Measurements from ENCODE around the gene PCDHB1. TPM values are rescaled to one million over a fixed set of nuclear protein-coding genes. Genes with fewer than 3 reads are reported as not detected.
"Not testable (repeated sequence)": the region's sequence is repeated elsewhere in the genome, so short reads cannot be mapped to it uniquely, and the experiment has no call there.

The PCDHB1 gene
- total and polyA plus RNA-seq, 12 donors = under 0.01 to 0.11 (median 0.04) TPM; not detected in 7

- H3K9me3 ChIP-seq (replicated peaks in 1 of 3) = peaks cover 0 to 10% (median 0%) of the 10 kb centered on the region in 3 donors
Measured at GRCh38 chr5:141095263-141095641, 44.1 kb downstream of the PCDHB1 start.

GRCh38 chr5:141096181-141096580 lies 45.0 kb downstream of the PCDHB1 start:
- intact Hi-C loops (cut with DNase I); H3K27me3 ChIP-seq; H3K4me1 ChIP-seq (replicated peaks in 1 of 2); DNase-seq; H3K36me3 ChIP-seq (replicated peaks in 1 of 2); H3K27ac ChIP-seq; H3K4me3 ChIP-seq: not testable (repeated sequence)
- peaks cover 0 to 10% (median 0%) of the 10 kb centered on the region in 3 donors for H3K9me3 ChIP-seq (replicated peaks in 1 of 3)
- WGBS, 4 donors = 26 to 27% methylated on average over 24 to 27 of the region's 46 CpGs; no CpG with 5 or more reads in 2 of the 4 donors

More at GRCh38 chr5:141095263-141095641, 44.1 kb downstream of the PCDHB1 start:
- no peaks in the 10 kb centered on the region for H3K27me3 ChIP-seq
- DNase-seq = no peak
- intact Hi-C loops (cut with DNase I) = no loop called here
- no peak overlapping the region for H3K27ac ChIP-seq
- H3K4me1 ChIP-seq (replicated peaks in 1 of 2) = no peaks in the 10 kb centered on the region
- TF ChIP-seq, protein P1, sequence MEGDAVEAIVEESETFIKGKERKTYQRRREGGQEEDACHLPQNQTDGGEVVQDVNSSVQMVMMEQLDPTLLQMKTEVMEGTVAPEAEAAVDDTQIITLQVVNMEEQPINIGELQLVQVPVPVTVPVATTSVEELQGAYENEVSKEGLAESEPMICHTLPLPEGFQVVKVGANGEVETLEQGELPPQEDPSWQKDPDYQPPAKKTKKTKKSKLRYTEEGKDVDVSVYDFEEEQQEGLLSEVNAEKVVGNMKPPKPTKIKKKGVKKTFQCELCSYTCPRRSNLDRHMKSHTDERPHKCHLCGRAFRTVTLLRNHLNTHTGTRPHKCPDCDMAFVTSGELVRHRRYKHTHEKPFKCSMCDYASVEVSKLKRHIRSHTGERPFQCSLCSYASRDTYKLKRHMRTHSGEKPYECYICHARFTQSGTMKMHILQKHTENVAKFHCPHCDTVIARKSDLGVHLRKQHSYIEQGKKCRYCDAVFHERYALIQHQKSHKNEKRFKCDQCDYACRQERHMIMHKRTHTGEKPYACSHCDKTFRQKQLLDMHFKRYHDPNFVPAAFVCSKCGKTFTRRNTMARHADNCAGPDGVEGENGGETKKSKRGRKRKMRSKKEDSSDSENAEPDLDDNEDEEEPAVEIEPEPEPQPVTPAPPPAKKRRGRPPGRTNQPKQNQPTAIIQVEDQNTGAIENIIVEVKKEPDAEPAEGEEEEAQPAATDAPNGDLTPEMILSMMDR (IDR thresholded peaks at IDR 0.05) = no peak
- no peak for TF ChIP-seq POLR2A (IDR thresholded peaks at IDR 0.05)
- no peak overlapping the region for H3K4me3 ChIP-seq
- H3K36me3 ChIP-seq (replicated peaks in 1 of 2) = no peaks in the 10 kb centered on the region
- WGBS, 4 donors = 32 to 52% (median 37%) methylated on average over 12 of the region's 12 CpGs

- H3K36me3 ChIP-seq (replicated peaks in 1 of 2); H3K9me3 ChIP-seq (replicated peaks in 1 of 3); DNase-seq; H3K27ac ChIP-seq; H3K4me3 ChIP-seq; H3K27me3 ChIP-seq; H3K4me1 ChIP-seq (replicated peaks in 1 of 2); intact Hi-C loops (cut with DNase I): not testable (repeated sequence)
- WGBS, 4 donors = 20 to 24% methylated on average over 21 to 33 of the region's 38 CpGs; no CpG with 5 or more reads in 2 of the 4 donors
Measured at GRCh38 chr5:141096586-141096985, 45.4 kb downstream of the PCDHB1 start.

GRCh38 chr5:141100243-141100805 lies 49.1 kb downstream of the PCDHB1 start, which contains the start of gene PCDHB3:
PCDHB3 (plus strand) TSS chr5:141100473; CDS start chr5:141100650, 177 bp downstream.
- DNase-seq = peak in 3 of 7 donors; percentile 10 to 29 (median 14)
- H3K27ac ChIP-seq = no peak within 1 kb of the TSS
- WGBS, 4 donors = 12 to 27% (median 17%) methylated on average over 19 of the region's 19 CpGs

DNA sequence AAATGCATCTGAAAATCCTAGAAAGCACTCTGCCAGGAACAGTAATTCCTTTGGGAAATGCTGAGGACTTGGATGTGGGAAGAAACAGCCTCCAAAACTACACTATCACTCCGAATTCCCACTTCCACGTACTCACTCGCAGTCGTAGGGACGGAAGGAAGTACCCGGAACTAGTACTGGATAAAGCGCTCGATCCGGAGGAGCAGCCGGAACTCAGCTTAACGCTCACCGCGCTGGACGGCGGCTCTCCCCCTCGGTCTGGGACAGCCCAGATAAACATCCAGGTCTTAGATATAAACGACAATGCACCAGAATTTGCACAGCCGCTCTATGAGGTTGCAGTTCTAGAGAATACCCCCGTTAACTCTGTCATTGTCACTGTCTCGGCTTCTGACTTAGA lies 49.9 kb downstream of the PCDHB1 start:
- WGBS, 4 donors = 30 to 57% (median 45%) methylated on average over 17 to 20 of the region's 20 CpGs
- Histone ChIP-seq H3K27me3 (no peaks in the 10 kb centered on the region), H3K9me3 (replicated peaks in 1 of 3) (no peaks in the 10 kb centered on the region), H3K36me3 (replicated peaks in 1 of 2) (no peaks in the 10 kb centered on the region), H3K4me1 (replicated peaks in 1 of 2) (no peaks in the 10 kb centered on the region), H3K27ac (no peak overlapping the region), H3K4me3 (no peak overlapping the region)
- intact Hi-C loops (cut with DNase I) = no loop called here
- TF ChIP-seq, protein P1 (IDR thresholded peaks at IDR 0.05) = no peak
- no peak for TF ChIP-seq POLR2A (IDR thresholded peaks at IDR 0.05)
- no peak for DNase-seq

More at GRCh38 chr5:141100243-141100805, 49.1 kb downstream of the PCDHB1 start, which contains the start of gene PCDHB3:
- Histone ChIP-seq H3K27me3 (no peaks in the 10 kb centered on the region), H3K36me3 (replicated peaks in 1 of 2) (no peaks in the 10 kb centered on the region), H3K9me3 (replicated peaks in 1 of 3) (no peaks in the 10 kb centered on the region), H3K4me1 (replicated peaks in 1 of 2) (no peaks in the 10 kb centered on the region), H3K4me3 (no peak within 1 kb of the TSS)
- intact Hi-C loops (cut with DNase I) = no loop called here
- TF ChIP-seq, protein P1 (IDR thresholded peaks at IDR 0.05) = peak in 4 of 6 experiments; percentile 13 to 29 (median 16)
- TF ChIP-seq POLR2A (IDR thresholded peaks at IDR 0.05) = no peak

- intact Hi-C loops (cut with DNase I); H3K4me1 ChIP-seq (replicated peaks in 1 of 2); H3K4me3 ChIP-seq; H3K27me3 ChIP-seq; H3K27ac ChIP-seq; H3K9me3 ChIP-seq (replicated peaks in 1 of 3); H3K36me3 ChIP-seq (replicated peaks in 1 of 2); DNase-seq: not testable (repeated sequence)
- 29 to 50% (median 38%) methylated on average over 6 to 39 of the region's 39 CpGs for WGBS, 4 donors
Measured at GRCh38 chr5:141102070-141102469, 50.9 kb downstream of the PCDHB1 start.

DNA sequence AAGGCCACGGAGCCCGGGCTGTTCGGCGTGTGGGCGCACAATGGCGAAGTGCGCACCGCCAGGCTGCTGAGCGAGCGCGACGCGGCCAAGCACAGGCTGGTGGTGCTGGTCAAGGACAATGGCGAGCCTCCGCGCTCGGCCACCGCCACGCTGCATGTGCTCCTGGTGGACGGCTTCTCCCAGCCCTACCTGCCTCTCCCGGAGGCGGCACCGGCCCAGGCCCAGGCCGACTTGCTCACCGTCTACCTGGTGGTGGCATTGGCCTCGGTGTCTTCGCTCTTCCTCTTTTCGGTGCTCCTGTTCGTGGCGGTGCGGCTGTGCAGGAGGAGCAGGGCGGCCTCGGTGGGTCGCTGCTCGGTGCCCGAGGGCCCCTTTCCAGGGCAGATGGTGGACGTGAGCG lies 51.3 kb downstream of the PCDHB1 start:
- H3K4me1 ChIP-seq (replicated peaks in 1 of 2); H3K4me3 ChIP-seq; H3K9me3 ChIP-seq (replicated peaks in 1 of 3); DNase-seq; H3K27ac ChIP-seq; intact Hi-C loops (cut with DNase I); H3K36me3 ChIP-seq (replicated peaks in 1 of 2); H3K27me3 ChIP-seq: not testable (repeated sequence)
- 23 to 32% (median 30%) methylated on average over 10 to 29 of the region's 38 CpGs; no CpG with 5 or more reads in 1 of the 4 donors for WGBS, 4 donors
